ENCODE results near the gene AKAP3.

AKAP3 gene

GRCh38 chr12:4609071-4609470, 39.8 kb downstream of the AKAP3 start:
- no peaks in the 10 kb centered on the region for H3K4me1 ChIP-seq (ENCODE audit: control insufficient read depth, insufficient read depth, low read length)
- no peaks in the 10 kb centered on the region for H3K9me3 ChIP-seq (ENCODE audit: control insufficient read depth, insufficient read depth, low read depth, low read length)
- ChIA-PET POLR2A (no interaction called here), CTCF (no interaction called here)
- peaks cover 12 to 40% of the 10 kb centered on the region in 2 experiments; a peak in 2 of 3 replicates for H3K36me3 ChIP-seq (ENCODE audit: control insufficient read depth in 2 of 2, insufficient read depth in 1 of 2, low read length in 2 of 2)
- H3K4me3 ChIP-seq (ENCODE audit: low read depth, low read length) = no peak overlapping the region
- H3K27ac ChIP-seq (ENCODE audit: extremely low read depth, low read depth, low read length) = no peak overlapping the region
- TF ChIP-seq ZBTB10 (tag by site-specific recombination; IDR thresholded peaks at IDR 0.05) (no peak), AEBP2 (tag by site-specific recombination; IDR thresholded peaks at IDR 0.05; ENCODE audit: borderline replicate concordance) (no peak), BCL11A (tag by site-specific recombination; IDR thresholded peaks at IDR 0.05; ENCODE audit: low read depth) (no peak), ZNF747 (tag by site-specific recombination; IDR thresholded peaks at IDR 0.05) (no peak), KLF9 (tag by site-specific recombination; IDR thresholded peaks at IDR 0.05; ENCODE audit: low read depth) (no peak), TRIM28 (IDR thresholded peaks at IDR 0.05; ENCODE audit: borderline replicate concordance, low read length) (no peak), ZNF114 (tag by site-specific recombination; IDR thresholded peaks at IDR 0.05) (no peak), ZNF654 (tag by site-specific recombination; IDR thresholded peaks at IDR 0.05; ENCODE audit: low read depth) (no peak), ZNF148 (tag by site-specific recombination; IDR thresholded peaks at IDR 0.05; ENCODE audit: borderline replicate concordance) (no peak), ZNF621 (tag by site-specific recombination; IDR thresholded peaks at IDR 0.05) (no peak), GLI2 (tag by site-specific recombination; IDR thresholded peaks at IDR 0.05; ENCODE audit: borderline replicate concordance, low read depth) (no peak), ZNF48 (tag by site-specific recombination; IDR thresholded peaks at IDR 0.05) (no peak), MYNN (tag by site-specific recombination; IDR thresholded peaks at IDR 0.05; ENCODE audit: borderline replicate concordance) (no peak), BCL6B (tag by site-specific recombination; IDR thresholded peaks at IDR 0.05) (no peak), TSHZ1 (tag by site-specific recombination; IDR thresholded peaks at IDR 0.05; ENCODE audit: borderline replicate concordance) (no peak), ZSCAN18 (tag by site-specific recombination; IDR thresholded peaks at IDR 0.05) (no peak), SETDB1 (IDR thresholded peaks at IDR 0.05; ENCODE audit: insufficient read length, low read length) (no peak)
